CD14-positive monocyte (primary cell): ENCODE measurements around the gene GPR101. TPM values are rescaled to one million over a fixed set of nuclear protein-coding genes. Genes with fewer than 3 reads are reported as not detected.

ENCODE experiments used
- DNase-seq, 3 donors: peaks; one replicate each; pipeline ENCODE4 v3.0.0-alpha.2; 2011 to 2022
- H2AFZ ChIP-seq: 2 replicates; pipeline ENCODE4 v1.6.0; 2012; ENCODE audit warnings: mild to moderate bottlenecking, low read depth, low read length, inconsistent platforms; ENCODE audit not compliant: insufficient read depth, poor library complexity, severe bottlenecking
- H3K27ac ChIP-seq, 2 donors: 1 replicate in 1 of 2; 2 replicates in 1 of 2; pipeline ENCODE4 v1.5.1; 2012 to 2013; ENCODE audit warnings: low read length in 2 of 2, control low read depth in 1 of 2, inconsistent platforms in 1 of 2, low read depth in 1 of 2, mild to moderate bottlenecking in 1 of 2
- H3K27me3 ChIP-seq, 2 donors: one replicate each; pipeline versions ENCODE4 v1.6.0 to v1.6.1; 2011 to 2013; ENCODE audit warnings: low read length in 2 of 2; ENCODE audit not compliant: control insufficient read depth in 2 of 2, insufficient read depth in 2 of 2
- H3K36me3 ChIP-seq, 2 donors: replicated peaks in 1 of 2; 1 replicate in 1 of 2; 2 replicates in 1 of 2; pipeline versions ENCODE4 v1.5.1 to v1.6.1; 2012 to 2013; ENCODE audit warnings: low read length in 2 of 2, control low read depth in 1 of 2, inconsistent platforms in 1 of 2, mild to moderate bottlenecking in 1 of 2; ENCODE audit not compliant: insufficient read depth in 2 of 2, control insufficient read depth in 1 of 2
- H3K4me1 ChIP-seq, 2 donors: 1 replicate in 1 of 2; 2 replicates in 1 of 2; pipeline versions ENCODE4 v1.5.1 to v1.6.1; 2012 to 2013; ENCODE audit warnings: low read length in 2 of 2, control low read depth in 1 of 2, inconsistent platforms in 1 of 2, mild to moderate bottlenecking in 1 of 2, moderate library complexity in 1 of 2; ENCODE audit not compliant: insufficient read depth in 2 of 2, control insufficient read depth in 1 of 2
- H3K4me2 ChIP-seq: replicated peaks from 2 replicates; pipeline ENCODE3; 2012; ENCODE audit warnings: low read length, moderate library complexity, mild to moderate bottlenecking; ENCODE audit not compliant: poor library complexity, severe bottlenecking; ENCODE audit errors: extremely low read depth
- H3K4me3 ChIP-seq, 3 experiments: fragments of 200-600 bp in 1 of 3; sonication (generic) in 1 of 3; replicated peaks in 1 of 3; 1 replicate in 2 of 3; 2 replicates in 1 of 3; pipeline ENCODE4 v1.5.1; 2011 to 2013; ENCODE audit warnings: low read length in 3 of 3, mild to moderate bottlenecking in 3 of 3, control low read depth in 2 of 3, low read depth in 2 of 3, inconsistent platforms in 1 of 3, moderate library complexity in 1 of 3
- H3K79me2 ChIP-seq: 2 replicates; pipeline ENCODE4 v1.6.0; 2012; ENCODE audit warnings: mild to moderate bottlenecking, control low read depth, inconsistent platforms, low read length, moderate library complexity; ENCODE audit not compliant: insufficient read depth
- H3K9ac ChIP-seq: 2 replicates; pipeline ENCODE4 v1.6.0; 2017; ENCODE audit warnings: low read length, mild to moderate bottlenecking; ENCODE audit not compliant: insufficient read depth, poor library complexity, severe bottlenecking
- H3K9me3 ChIP-seq, 2 donors: replicated peaks in 1 of 2; 1 replicate in 1 of 2; 2 replicates in 1 of 2; pipeline versions ENCODE4 v1.5.1 to v1.6.1; 2012 to 2013; ENCODE audit warnings: low read length in 2 of 2, control low read depth in 1 of 2; ENCODE audit not compliant: control insufficient read depth in 1 of 2, insufficient read depth in 1 of 2
- H4K20me1 ChIP-seq: 2 replicates; pipeline ENCODE4 v1.6.0; 2012; ENCODE audit warnings: mild to moderate bottlenecking, low read length, control low read depth, moderate library complexity; ENCODE audit not compliant: insufficient read depth
- H3K27ac Mint-ChIP-seq, 7 donors: one replicate each; pipeline ENCODE4 v1.8.0; 2020; ENCODE audit warnings: mild to moderate bottlenecking in 7 of 7, mixed read lengths in 7 of 7, moderate library complexity in 6 of 7, inconsistent platforms in 2 of 7
- H3K27me3 Mint-ChIP-seq, 3 donors: one replicate each; pipeline ENCODE4 v1.8.0; 2021 to 2022; ENCODE audit warnings: low read depth in 3 of 3, mild to moderate bottlenecking in 3 of 3, mixed read lengths in 3 of 3, moderate library complexity in 3 of 3, inconsistent platforms in 1 of 3
- H3K36me3 Mint-ChIP-seq, 2 donors: one replicate each; pipeline ENCODE4 v1.8.0; 2020; ENCODE audit warnings: mixed read lengths in 2 of 2, inconsistent platforms in 1 of 2, mild to moderate bottlenecking in 1 of 2
- H3K4me1 Mint-ChIP-seq: one replicate; pipeline ENCODE4 v1.8.0; 2020; ENCODE audit warnings: mild to moderate bottlenecking, mixed read lengths
- H3K4me3 Mint-ChIP-seq, 2 donors: one replicate each; pipeline ENCODE4 v1.8.0; 2020; ENCODE audit warnings: mild to moderate bottlenecking in 2 of 2, mixed read lengths in 2 of 2, moderate library complexity in 1 of 2
- H3K9me3 Mint-ChIP-seq, 7 donors: one replicate each; pipeline ENCODE4 v1.8.0; 2020 to 2022; ENCODE audit warnings: mixed read lengths in 7 of 7, mild to moderate bottlenecking in 6 of 7, moderate library complexity in 6 of 7, inconsistent platforms in 2 of 7
- WGBS: methylation state at CpG from one replicate; pipeline ENCODE4 v1.1.5; 2013; ENCODE audit warnings: missing lambda C conversion rate; ENCODE audit not compliant: insufficient coverage; 5-methylcytosine and 5-hydroxymethylcytosine counted together
- intact Hi-C, 2 donors: fragments of 100-400 bp; cut with micrococcal nuclease; formaldehyde crosslinking; loops; one replicate each; pipeline versions ENCODE4 v1.15.0 to v1.15.1; 2023
- polyA minus RNA-seq: library from RNA; depleted of rRNA, polyadenylated mRNA; stranded (reverse); fragments of >200 nt; gene quantifications from 2 replicates; pipeline ENCODE4 v1.2.3, GENCODE V29; 2012
- polyA plus RNA-seq, 3 donors: library from polyadenylated mRNA; depleted of rRNA in 1 of 3; unstranded in 2 of 3; stranded (reverse) in 1 of 3; fragments of 300-500 nt in 2 of 3; fragments of >200 nt in 1 of 3; fragmentation: Illumina TruSeq in 2 of 3; gene quantifications; 1 replicate in 2 of 3; 2 replicates in 1 of 3; pipeline ENCODE4 v1.2.3, GENCODE V29; 2012 to 2021
- total RNA-seq, 12 experiments: library from RNA in 1 of 12; stranded (reverse) in 1 of 12; fragments of 120-200 nt in 1 of 12; gene quantifications; one replicate each; pipeline ENCODE4 v1.2.4 and lab custom pipeline; 2013 to 2026; ENCODE audit warnings: mixed read lengths in 6 of 12, inconsistent platforms in 1 of 12
- TF ChIP-seq, protein P1 (sequence below): fragments of 200-600 bp; IDR thresholded peaks from one replicate; pipeline ENCODE4 v1.8.0; 2022; ENCODE audit warnings: antibody characterized with exemption, mild to moderate bottlenecking

The GPR101 gene, protein sequence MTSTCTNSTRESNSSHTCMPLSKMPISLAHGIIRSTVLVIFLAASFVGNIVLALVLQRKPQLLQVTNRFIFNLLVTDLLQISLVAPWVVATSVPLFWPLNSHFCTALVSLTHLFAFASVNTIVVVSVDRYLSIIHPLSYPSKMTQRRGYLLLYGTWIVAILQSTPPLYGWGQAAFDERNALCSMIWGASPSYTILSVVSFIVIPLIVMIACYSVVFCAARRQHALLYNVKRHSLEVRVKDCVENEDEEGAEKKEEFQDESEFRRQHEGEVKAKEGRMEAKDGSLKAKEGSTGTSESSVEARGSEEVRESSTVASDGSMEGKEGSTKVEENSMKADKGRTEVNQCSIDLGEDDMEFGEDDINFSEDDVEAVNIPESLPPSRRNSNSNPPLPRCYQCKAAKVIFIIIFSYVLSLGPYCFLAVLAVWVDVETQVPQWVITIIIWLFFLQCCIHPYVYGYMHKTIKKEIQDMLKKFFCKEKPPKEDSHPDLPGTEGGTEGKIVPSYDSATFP
- total RNA-seq (2013) = not detected
- not detected for polyA plus RNA-seq
- not detected in 2 replicates for polyA minus RNA-seq
- 0 to 1.0 (median 0) reads per million in 11 experiments for total RNA-seq (lab: John Stamatoyannopoulos, UW)

DNA sequence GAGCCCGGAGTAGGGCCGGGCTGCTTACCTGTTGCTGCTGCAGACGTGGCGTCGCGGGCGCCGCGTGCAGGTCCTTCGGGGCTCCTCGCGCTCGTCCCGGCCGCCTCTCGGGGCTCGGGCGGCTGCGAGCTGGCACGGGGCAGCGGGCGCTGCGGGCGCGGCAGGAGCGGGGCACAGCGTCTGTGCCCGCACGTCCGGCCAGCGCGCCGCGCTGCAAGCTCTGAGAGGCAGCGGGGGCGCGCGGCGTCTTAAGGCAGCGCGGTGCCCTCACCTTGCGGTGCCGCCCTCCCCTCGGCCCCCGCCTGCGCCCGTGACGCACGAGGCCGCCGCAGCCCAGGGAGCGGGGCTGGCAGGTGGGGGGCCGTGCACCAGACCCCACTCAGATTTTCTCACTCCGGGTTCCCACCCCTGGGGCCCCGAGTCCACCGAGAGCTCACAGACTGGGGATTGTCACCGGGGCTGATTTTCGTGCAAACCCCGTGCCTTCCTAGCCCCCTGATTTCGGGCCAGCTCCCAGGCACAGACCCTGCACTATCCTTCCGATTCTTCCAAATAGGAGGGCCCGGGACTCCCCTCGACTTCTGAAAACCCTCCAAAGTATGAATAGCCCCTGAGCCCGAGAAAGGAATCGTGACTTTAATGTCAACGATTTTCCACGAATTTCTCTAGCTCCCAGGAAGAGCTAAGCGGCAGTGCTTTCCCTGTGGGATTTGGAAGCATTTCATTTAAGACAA lies at the start of gene GPR101:
Gene GPR101 (minus strand): TSS at position 222 of the 734 bp plus-strand sequence. CDS start 2,321 bp downstream, outside the sequence.
- H3K4me3 Mint-ChIP-seq = peak within 1 kb of the TSS in 1 of 2 donors; percentile 70
- no peak within 1 kb of the TSS for H3K27ac Mint-ChIP-seq
- H3K27me3 Mint-ChIP-seq = peaks cover 24 to 40% (median 36%) of the 10 kb centered on the region in 3 donors
- no peak for DNase-seq
- Histone ChIP-seq H3K9ac (no peak within 1 kb of the TSS), H3K4me3 (no peak within 1 kb of the TSS), H3K4me2 (no peak within 1 kb of the TSS), H2AFZ (no peak within 1 kb of the TSS), H4K20me1 (no peaks in the 10 kb centered on the region), H3K36me3 (no peaks in the 10 kb centered on the region), H3K79me2 (no peaks in the 10 kb centered on the region), H3K4me1 (peaks cover 0 to 7% of the 10 kb centered on the region in 2 donors), H3K9me3 (peaks cover 0 to 14% of the 10 kb centered on the region in 2 donors), H3K27me3 (peaks cover 45 to 71% of the 10 kb centered on the region in 2 donors), H3K27ac (no peak within 1 kb of the TSS)
- under 1% methylated on average over 57 of the region's 68 CpGs for WGBS
- TF ChIP-seq, protein P1, sequence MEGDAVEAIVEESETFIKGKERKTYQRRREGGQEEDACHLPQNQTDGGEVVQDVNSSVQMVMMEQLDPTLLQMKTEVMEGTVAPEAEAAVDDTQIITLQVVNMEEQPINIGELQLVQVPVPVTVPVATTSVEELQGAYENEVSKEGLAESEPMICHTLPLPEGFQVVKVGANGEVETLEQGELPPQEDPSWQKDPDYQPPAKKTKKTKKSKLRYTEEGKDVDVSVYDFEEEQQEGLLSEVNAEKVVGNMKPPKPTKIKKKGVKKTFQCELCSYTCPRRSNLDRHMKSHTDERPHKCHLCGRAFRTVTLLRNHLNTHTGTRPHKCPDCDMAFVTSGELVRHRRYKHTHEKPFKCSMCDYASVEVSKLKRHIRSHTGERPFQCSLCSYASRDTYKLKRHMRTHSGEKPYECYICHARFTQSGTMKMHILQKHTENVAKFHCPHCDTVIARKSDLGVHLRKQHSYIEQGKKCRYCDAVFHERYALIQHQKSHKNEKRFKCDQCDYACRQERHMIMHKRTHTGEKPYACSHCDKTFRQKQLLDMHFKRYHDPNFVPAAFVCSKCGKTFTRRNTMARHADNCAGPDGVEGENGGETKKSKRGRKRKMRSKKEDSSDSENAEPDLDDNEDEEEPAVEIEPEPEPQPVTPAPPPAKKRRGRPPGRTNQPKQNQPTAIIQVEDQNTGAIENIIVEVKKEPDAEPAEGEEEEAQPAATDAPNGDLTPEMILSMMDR = no peak
- intact Hi-C loops = no loop called here
- H3K36me3 Mint-ChIP-seq = no peaks in the 10 kb centered on the region
- peaks cover 4% of the 10 kb centered on the region for H3K4me1 Mint-ChIP-seq
- peaks cover 0 to 12% (median 4%) of the 10 kb centered on the region in 7 donors for H3K9me3 Mint-ChIP-seq

DNA sequence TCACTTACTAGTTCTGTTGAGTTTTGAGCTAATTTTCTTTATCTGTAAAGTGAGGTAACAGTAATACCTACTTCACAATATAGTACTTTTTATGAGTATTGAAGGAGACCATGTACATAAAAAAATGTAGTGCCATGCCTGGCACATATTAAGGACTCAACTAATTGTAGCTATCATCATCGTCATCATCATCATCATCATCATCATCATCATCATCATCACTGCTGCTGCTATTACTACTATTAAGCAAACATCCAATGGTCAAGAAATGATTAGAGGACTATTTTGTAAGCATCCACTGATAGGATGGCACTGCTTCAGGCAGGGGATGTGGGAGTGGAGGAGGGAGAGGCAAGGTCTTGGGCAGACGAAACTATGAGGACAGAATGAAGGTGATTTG lies 47.4 kb upstream of the GPR101 start:
- no peak overlapping the region for H2AFZ ChIP-seq
- H3K9me3 ChIP-seq = no peaks in the 10 kb centered on the region
- no peaks in the 10 kb centered on the region for H4K20me1 ChIP-seq
- no peak overlapping the region for H3K27ac ChIP-seq
- 100% methylated on average over 1 of the region's 2 CpGs for WGBS
- intact Hi-C loops = no loop called here
- no peaks in the 10 kb centered on the region for H3K36me3 Mint-ChIP-seq
- H3K36me3 ChIP-seq = no peaks in the 10 kb centered on the region
- no peak overlapping the region for H3K9ac ChIP-seq
- TF ChIP-seq, protein P1 = no peak
- no peak overlapping the region for H3K27ac Mint-ChIP-seq
- H3K9me3 Mint-ChIP-seq = peaks cover 0 to 12% (median 7%) of the 10 kb centered on the region in 7 donors
- no peak overlapping the region for H3K4me3 ChIP-seq
- no peaks in the 10 kb centered on the region for H3K79me2 ChIP-seq
- DNase-seq = no peak
- H3K4me3 Mint-ChIP-seq = no peak overlapping the region
- H3K4me2 ChIP-seq = no peak overlapping the region
- no peaks in the 10 kb centered on the region for H3K4me1 Mint-ChIP-seq
- peaks cover 0 to 3% of the 10 kb centered on the region in 2 donors for H3K27me3 ChIP-seq
- peaks cover 2 to 3% (median 2%) of the 10 kb centered on the region in 3 donors for H3K27me3 Mint-ChIP-seq
- H3K4me1 ChIP-seq = no peaks in the 10 kb centered on the region
